Measurements from ENCODE around the gene ATXN2.

Gene ATXN2

GRCh38 chr12:111414711-111415252 lies 184.3 kb downstream of the ATXN2 start:
- ATAC-seq, result no peak
- no peak for TF ChIP-seq TSHZ2 (CRISPR knock-in tag; IDR thresholded peaks at IDR 0.05)
- TF ChIP-seq BACH2 (CRISPR knock-in tag; IDR thresholded peaks at IDR 0.05; ENCODE audit: borderline replicate concordance), result no peak
- no peak for TF ChIP-seq ARNTL (CRISPR knock-in tag; IDR thresholded peaks at IDR 0.05; ENCODE audit: borderline replicate concordance, low read depth)
- no peak for TF ChIP-seq TOX (CRISPR knock-in tag; IDR thresholded peaks at IDR 0.05; ENCODE audit: borderline replicate concordance)
- no peak for TF ChIP-seq CREB5 (CRISPR knock-in tag; IDR thresholded peaks at IDR 0.05; ENCODE audit: low read depth)
- TF ChIP-seq ZC3H10 (CRISPR knock-in tag; IDR thresholded peaks at IDR 0.05), result no peak
- no peak for TF ChIP-seq OSR1 (CRISPR knock-in tag; IDR thresholded peaks at IDR 0.05)
- no peak for TF ChIP-seq ZFP30 (CRISPR knock-in tag; IDR thresholded peaks at IDR 0.05)
- TF ChIP-seq SNAI2 (CRISPR knock-in tag; IDR thresholded peaks at IDR 0.05), result no peak
- TF ChIP-seq, protein P1, sequence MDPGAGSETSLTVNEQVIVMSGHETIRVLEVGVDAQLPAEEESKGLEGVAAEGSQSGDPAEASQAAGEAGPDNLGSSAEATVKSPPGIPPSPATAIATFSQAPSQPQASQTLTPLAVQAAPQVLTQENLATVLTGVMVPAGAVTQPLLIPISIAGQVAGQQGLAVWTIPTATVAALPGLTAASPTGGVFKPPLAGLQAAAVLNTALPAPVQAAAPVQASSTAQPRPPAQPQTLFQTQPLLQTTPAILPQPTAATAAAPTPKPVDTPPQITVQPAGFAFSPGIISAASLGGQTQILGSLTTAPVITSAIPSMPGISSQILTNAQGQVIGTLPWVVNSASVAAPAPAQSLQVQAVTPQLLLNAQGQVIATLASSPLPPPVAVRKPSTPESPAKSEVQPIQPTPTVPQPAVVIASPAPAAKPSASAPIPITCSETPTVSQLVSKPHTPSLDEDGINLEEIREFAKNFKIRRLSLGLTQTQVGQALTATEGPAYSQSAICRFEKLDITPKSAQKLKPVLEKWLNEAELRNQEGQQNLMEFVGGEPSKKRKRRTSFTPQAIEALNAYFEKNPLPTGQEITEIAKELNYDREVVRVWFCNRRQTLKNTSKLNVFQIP (CRISPR knock-in tag; IDR thresholded peaks at IDR 0.05; ENCODE audit: borderline replicate concordance, low read depth), result no peak
- TF ChIP-seq, protein P2, sequence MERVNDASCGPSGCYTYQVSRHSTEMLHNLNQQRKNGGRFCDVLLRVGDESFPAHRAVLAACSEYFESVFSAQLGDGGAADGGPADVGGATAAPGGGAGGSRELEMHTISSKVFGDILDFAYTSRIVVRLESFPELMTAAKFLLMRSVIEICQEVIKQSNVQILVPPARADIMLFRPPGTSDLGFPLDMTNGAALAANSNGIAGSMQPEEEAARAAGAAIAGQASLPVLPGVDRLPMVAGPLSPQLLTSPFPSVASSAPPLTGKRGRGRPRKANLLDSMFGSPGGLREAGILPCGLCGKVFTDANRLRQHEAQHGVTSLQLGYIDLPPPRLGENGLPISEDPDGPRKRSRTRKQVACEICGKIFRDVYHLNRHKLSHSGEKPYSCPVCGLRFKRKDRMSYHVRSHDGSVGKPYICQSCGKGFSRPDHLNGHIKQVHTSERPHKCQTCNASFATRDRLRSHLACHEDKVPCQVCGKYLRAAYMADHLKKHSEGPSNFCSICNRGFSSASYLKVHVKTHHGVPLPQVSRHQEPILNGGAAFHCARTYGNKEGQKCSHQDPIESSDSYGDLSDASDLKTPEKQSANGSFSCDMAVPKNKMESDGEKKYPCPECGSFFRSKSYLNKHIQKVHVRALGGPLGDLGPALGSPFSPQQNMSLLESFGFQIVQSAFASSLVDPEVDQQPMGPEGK (CRISPR knock-in tag; IDR thresholded peaks at IDR 0.05; ENCODE audit: borderline replicate concordance), result no peak
- TF ChIP-seq ISL1 (CRISPR knock-in tag; IDR thresholded peaks at IDR 0.05), result no peak
- TF ChIP-seq RARB (CRISPR knock-in tag; IDR thresholded peaks at IDR 0.05), result no peak

GRCh38 chr12:111413442-111414086 lies 185.6 kb downstream of the ATXN2 start:
- peak; percentile 29 for ATAC-seq
- TF ChIP-seq ZC3H10 (CRISPR knock-in tag; IDR thresholded peaks at IDR 0.05), result no peak
- no peak for TF ChIP-seq PPARA (CRISPR knock-in tag; IDR thresholded peaks at IDR 0.05; ENCODE audit: borderline replicate concordance)
- TF ChIP-seq, protein P3, sequence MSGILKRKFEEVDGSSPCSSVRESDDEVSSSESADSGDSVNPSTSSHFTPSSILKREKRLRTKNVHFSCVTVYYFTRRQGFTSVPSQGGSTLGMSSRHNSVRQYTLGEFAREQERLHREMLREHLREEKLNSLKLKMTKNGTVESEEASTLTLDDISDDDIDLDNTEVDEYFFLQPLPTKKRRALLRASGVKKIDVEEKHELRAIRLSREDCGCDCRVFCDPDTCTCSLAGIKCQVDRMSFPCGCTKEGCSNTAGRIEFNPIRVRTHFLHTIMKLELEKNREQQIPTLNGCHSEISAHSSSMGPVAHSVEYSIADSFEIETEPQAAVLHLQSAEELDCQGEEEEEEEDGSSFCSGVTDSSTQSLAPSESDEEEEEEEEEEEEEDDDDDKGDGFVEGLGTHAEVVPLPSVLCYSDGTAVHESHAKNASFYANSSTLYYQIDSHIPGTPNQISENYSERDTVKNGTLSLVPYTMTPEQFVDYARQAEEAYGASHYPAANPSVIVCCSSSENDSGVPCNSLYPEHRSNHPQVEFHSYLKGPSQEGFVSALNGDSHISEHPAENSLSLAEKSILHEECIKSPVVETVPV (CRISPR knock-in tag; IDR thresholded peaks at IDR 0.05), result no peak
- TF ChIP-seq TOX (CRISPR knock-in tag; IDR thresholded peaks at IDR 0.05; ENCODE audit: borderline replicate concordance), result no peak
- TF ChIP-seq ESRRG (CRISPR knock-in tag; IDR thresholded peaks at IDR 0.05), result no peak
- TF ChIP-seq BACH2 (CRISPR knock-in tag; IDR thresholded peaks at IDR 0.05; ENCODE audit: borderline replicate concordance), result no peak
- no peak for TF ChIP-seq ARNTL (CRISPR knock-in tag; IDR thresholded peaks at IDR 0.05; ENCODE audit: borderline replicate concordance, low read depth)
- no peak for TF ChIP-seq ZNF565 (CRISPR knock-in tag; conservative IDR thresholded peaks at IDR 0.05; ENCODE audit: low read depth)
- no peak for TF ChIP-seq RARB (CRISPR knock-in tag; IDR thresholded peaks at IDR 0.05)
- TF ChIP-seq CREB5 (CRISPR knock-in tag; IDR thresholded peaks at IDR 0.05; ENCODE audit: low read depth), result no peak
- no peak for TF ChIP-seq TSHZ2 (CRISPR knock-in tag; IDR thresholded peaks at IDR 0.05)
- no peak for TF ChIP-seq ZFP3 (CRISPR knock-in tag; IDR thresholded peaks at IDR 0.05)
- TF ChIP-seq OSR1 (CRISPR knock-in tag; IDR thresholded peaks at IDR 0.05), result no peak
- no peak for TF ChIP-seq ISL1 (CRISPR knock-in tag; IDR thresholded peaks at IDR 0.05)
- TF ChIP-seq ZNF8 (CRISPR knock-in tag; IDR thresholded peaks at IDR 0.05), result no peak
